Measurements from ENCODE around the gene DDX49. TPM values are rescaled to one million over a fixed set of nuclear protein-coding genes. Genes with fewer than 3 reads are reported as not detected.

DDX49 gene
- total RNA-seq, 1 experiment from 2014 or later, result 70.9 TPM

DNA sequence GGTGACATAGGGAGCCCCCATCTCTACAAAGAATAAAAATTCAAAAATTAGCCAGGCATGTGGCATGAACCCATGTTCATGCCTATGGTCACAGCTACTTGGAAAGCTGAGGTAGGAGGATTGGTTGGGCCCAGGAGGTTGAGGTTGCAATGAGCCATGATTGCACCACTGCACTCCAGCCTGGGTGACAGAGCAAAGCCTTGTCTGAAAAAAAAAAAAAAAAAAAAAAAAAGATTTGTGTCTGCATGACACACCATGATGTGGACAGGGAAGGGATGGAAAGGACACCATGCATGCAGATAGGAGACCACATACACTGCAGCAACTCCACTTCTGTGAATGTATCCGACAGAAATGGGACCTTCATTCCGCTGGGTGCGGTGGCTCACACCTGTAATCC lies 55.5 kb downstream of the DDX49 start:
- no peak for DNase-seq (ENCODE audit: low spot score)

DNA sequence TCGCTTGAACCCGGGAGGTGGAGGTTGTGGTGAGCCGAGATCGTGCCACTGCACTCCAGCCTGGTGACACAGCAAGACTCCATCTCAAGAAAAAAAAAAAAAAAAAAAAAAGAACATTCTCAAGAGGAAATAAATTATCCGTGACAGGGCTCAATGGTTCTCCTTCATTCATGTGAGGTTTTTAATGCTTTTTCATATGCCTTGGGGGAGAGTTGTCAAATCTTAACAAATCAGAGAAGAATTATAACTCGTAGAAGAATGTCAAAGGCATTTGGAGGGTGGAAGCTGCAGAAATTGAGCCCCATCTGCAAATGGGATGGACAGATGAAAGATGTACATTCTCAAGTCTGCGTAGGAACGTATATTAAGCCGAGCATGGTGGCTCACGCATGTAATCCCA lies 56.4 kb downstream of the DDX49 start:
- no peak for DNase-seq (ENCODE audit: low spot score)

Other genes starting within 250 kb of the DDX49 start
- 2.3 and 2.6 TPM in 2 replicates for gene CRTC1, start 236.0 kb upstream of the DDX49 start, total RNA-seq (2014; rRNA removed; shearing (Covaris generic))
- gene COMP, start 128.4 kb upstream of the DDX49 start, total RNA-seq (2014; rRNA removed; shearing (Covaris generic)), result 0.08 TPM in 1 of 2 replicates, not detected in the other
- 33.8 and 46.2 TPM in 2 replicates for gene UPF1, start 87.8 kb upstream of the DDX49 start, total RNA-seq (2014; rRNA removed; shearing (Covaris generic))
- gene CERS1, start 23.6 kb upstream of the DDX49 start, total RNA-seq (2014; rRNA removed; shearing (Covaris generic)), result 1.0 TPM in 1 of 2 replicates, not detected in the other
- gene COPE, start 328 bp upstream of the DDX49 start, total RNA-seq (2014; rRNA removed; shearing (Covaris generic)), result 386 and 421 TPM in 2 replicates
- gene HOMER3, start 21.5 kb downstream of the DDX49 start, total RNA-seq (2014; rRNA removed; shearing (Covaris generic)), result 32.5 and 47.3 TPM in 2 replicates
- gene SUGP2, start 113.8 kb downstream of the DDX49 start, total RNA-seq (2014; rRNA removed; shearing (Covaris generic)), result 21.7 and 25.2 TPM in 2 replicates
- 57.7 and 62.0 TPM in 2 replicates for gene ARMC6, start 113.9 kb downstream of the DDX49 start, total RNA-seq (2014; rRNA removed; shearing (Covaris generic))
- gene SLC25A42, start 144.3 kb downstream of the DDX49 start, total RNA-seq (2014; rRNA removed; shearing (Covaris generic)), result 4.2 and 6.3 TPM in 2 replicates
- 21.8 and 26.2 TPM in 2 replicates for gene TMEM161A, start 218.8 kb downstream of the DDX49 start, total RNA-seq (2014; rRNA removed; shearing (Covaris generic))

Measured in H4 (cell line).